ENCODE measurements around the gene ADORA1.
A peak's percentile ranks its signal among the peaks of the same experiment; 100 is the strongest.

DNA sequence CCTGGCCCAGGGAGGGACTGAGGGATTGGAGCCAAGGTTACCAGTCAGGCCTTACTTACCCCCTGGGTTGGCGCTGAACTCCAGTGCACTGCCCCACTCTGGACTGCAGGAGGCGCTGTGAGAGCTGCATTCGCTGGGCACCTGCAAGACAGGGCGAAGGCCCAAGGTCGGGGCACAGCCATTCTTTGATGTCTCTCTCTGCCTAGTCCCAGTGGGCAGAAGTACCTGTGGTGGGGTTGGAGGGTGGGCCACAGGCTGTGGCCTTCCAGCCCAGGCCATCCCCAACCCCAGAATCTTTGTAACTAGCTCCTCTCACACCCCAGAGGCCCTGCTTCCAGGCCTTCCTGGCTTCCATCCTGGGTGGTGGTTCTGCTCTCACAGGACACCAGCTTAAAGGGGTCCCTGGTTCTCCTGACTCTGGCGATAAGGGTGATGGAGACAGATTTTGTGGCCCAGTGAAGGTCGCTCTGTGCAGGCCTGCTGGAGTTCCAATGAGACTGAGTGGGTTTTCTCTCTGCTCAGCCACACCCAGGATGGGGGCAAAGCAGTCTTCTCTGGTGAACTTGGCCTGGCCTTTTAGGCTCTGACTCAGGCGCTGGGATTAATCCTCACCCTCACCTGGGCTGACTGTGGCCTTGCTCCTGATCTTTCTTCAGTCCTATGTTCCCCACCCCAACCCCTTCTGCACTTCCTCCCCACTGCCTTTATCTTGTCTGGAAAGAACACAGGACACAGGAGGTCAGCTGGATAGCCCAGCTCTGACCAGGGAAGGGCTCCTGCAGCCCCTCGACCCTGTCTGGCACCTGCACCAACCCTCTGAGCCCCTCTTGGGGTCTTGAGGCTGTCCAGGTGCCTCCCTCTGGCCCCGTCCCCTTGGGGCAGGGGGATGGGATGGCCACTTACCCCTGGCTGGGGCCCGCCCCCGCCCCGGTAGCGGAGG, 42.7 kb upstream of the ADORA1 start:
- TF ChIP-seq CTCF (IDR thresholded peaks at IDR 0.05; ENCODE audit: insufficient read depth, low read length) (peak; percentile 18), GABPA (IDR thresholded peaks at IDR 0.05; ENCODE audit: low read depth) (no peak), REST (IDR thresholded peaks at IDR 0.05; ENCODE audit: insufficient replicate concordance, low read depth) (no peak)
